IPS-NIHi7 (cell line): Measurements from ENCODE around the gene LRMDA.

Source experiments
- DNase-seq: peaks from one replicate; pipeline ENCODE4 v3.0.0; 2012; ENCODE audit warnings: mixed read lengths; ENCODE audit errors: extremely low spot score

The LRMDA gene

GRCh38 chr10:76160446-76161300, 729.2 kb downstream of the LRMDA start:
- DNase-seq = no peak

- DNase-seq = no peak
Observed at GRCh38 chr10:76161301-76161582, 729.8 kb downstream of the LRMDA start.

- no peak for DNase-seq
Observed at GRCh38 chr10:76168437-76168836, 737.0 kb downstream of the LRMDA start.

- DNase-seq = no peak
Observed at GRCh38 chr10:76169246-76169645, 737.8 kb downstream of the LRMDA start.

GRCh38 chr10:76172020-76172419, 740.6 kb downstream of the LRMDA start:
- DNase-seq = no peak

GRCh38 chr10:76175533-76176165, 744.2 kb downstream of the LRMDA start:
- no peak for DNase-seq

- DNase-seq = no peak
Observed at GRCh38 chr10:76176166-76176550, 744.7 kb downstream of the LRMDA start.

- peak; percentile 17 for DNase-seq
Observed at GRCh38 chr10:76177936-76178335, 746.5 kb downstream of the LRMDA start.

- DNase-seq = no peak
Observed at GRCh38 chr10:76178532-76179292, 747.3 kb downstream of the LRMDA start.

- DNase-seq = no peak
Observed at GRCh38 chr10:76179806-76180205, 748.4 kb downstream of the LRMDA start.

GRCh38 chr10:76184647-76185046, 753.2 kb downstream of the LRMDA start:
- DNase-seq = no peak

- no peak for DNase-seq
Observed at GRCh38 chr10:76185471-76186301, 754.3 kb downstream of the LRMDA start.

GRCh38 chr10:76188216-76188615, 756.8 kb downstream of the LRMDA start:
- DNase-seq = no peak

GRCh38 chr10:76190634-76191270, 759.3 kb downstream of the LRMDA start:
- DNase-seq = no peak

- DNase-seq = no peak
Observed at GRCh38 chr10:76191336-76191735, 759.9 kb downstream of the LRMDA start.

GRCh38 chr10:76192151-76192550, 760.7 kb downstream of the LRMDA start:
- DNase-seq = no peak

GRCh38 chr10:76192694-76193320, 761.4 kb downstream of the LRMDA start:
- DNase-seq = no peak

GRCh38 chr10:76195654-76196390, 764.4 kb downstream of the LRMDA start:
- no peak for DNase-seq

- no peak for DNase-seq
Observed at GRCh38 chr10:76197293-76197692, 765.9 kb downstream of the LRMDA start.
